Measurements from ENCODE around the gene LAMA1. TPM values are rescaled to one million over a fixed set of nuclear protein-coding genes. Genes with fewer than 3 reads are reported as not detected.

Gene LAMA1
- total and polyA plus RNA-seq, 2 donors (not counting 3 experiments of a cell fraction or from before 2014, with no cell fraction given): 0.04 TPM; not detected in 1

DNA sequence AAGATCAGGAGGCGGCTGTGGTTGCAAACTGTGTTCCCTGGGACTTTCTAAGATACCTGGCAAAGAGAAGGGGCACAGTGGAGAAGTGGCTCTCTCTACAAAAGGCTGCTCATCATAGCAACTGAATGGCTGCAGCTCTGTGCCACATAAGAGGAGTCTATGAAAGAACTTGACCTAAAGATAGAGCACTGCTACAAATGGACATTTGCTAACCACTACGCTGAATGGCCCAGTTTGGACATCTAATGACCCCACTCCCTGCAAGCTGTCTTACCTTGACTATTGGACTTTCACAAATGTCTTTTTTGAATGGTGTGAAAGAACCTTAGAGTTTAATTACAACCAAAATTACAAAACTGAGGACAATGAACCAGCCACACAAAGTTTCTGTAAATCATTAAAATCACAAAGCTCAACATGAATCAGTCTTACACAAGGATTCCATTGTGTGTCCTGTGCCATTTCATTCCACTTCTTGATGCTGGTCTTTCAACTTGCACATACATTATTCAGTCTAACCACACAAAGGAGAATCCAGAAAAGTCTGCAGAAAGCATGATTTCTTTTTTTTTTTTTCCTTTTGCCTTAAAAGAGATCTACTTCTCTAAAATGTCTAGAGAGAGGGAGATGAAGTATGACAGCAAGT is 154.0 kb downstream of the LAMA1 start:
- BruUV-seq (replicated peaks): no TSS peak
- no peak for DNase-seq (ENCODE audit: low read depth, low spot score)
- Histone ChIP-seq H3K36me3 (ENCODE audit: control insufficient read depth in 2 of 2, extremely low read depth in 1 of 2, insufficient read depth in 2 of 2, low read length in 2 of 2) (no peaks in the 10 kb centered on the region), H3K4me2 (ENCODE audit: insufficient read depth, low read length) (no peak overlapping the region), H3K9ac (replicated peaks; ENCODE audit: extremely low read depth, insufficient read depth, low read length) (no peak overlapping the region), H3K9me3 (replicated peaks; ENCODE audit: control insufficient read depth, insufficient read depth, low read length) (no peaks in the 10 kb centered on the region), H3K27me3 (ENCODE audit: control insufficient read depth in 2 of 2, insufficient read depth in 2 of 2, low read length in 2 of 2) (no peaks in the 10 kb centered on the region), H3K79me2 (ENCODE audit: control insufficient read depth, insufficient read depth, low read length) (no peaks in the 10 kb centered on the region), H3K4me3 (replicated peaks in 1 of 3; ENCODE audit: insufficient read depth in 1 of 3, low read depth in 1 of 3, low read length in 3 of 3) (no peak overlapping the region), H4K20me1 (replicated peaks; ENCODE audit: control insufficient read depth, extremely low read depth, insufficient read depth, low read length) (no peaks in the 10 kb centered on the region), H3K4me1 (ENCODE audit: control insufficient read depth, extremely low read depth, insufficient read depth, low read length) (no peaks in the 10 kb centered on the region), H2AFZ (ENCODE audit: low read depth, low read length) (no peak overlapping the region), H3K27ac (ENCODE audit: insufficient read depth, low read depth, low read length) (no peak overlapping the region), H3K9me1 (replicated peaks; ENCODE audit: control insufficient read depth, extremely low read depth, insufficient read depth, low read length) (no peaks in the 10 kb centered on the region)
- intact Hi-C loops (cut with micrococcal nuclease) (no loop called here), dilution Hi-C loops (cut with MboI; ENCODE audit: extremely low pct_ligation_motif_present, low sequenced_read_pairs) (no loop called here)
- no peak for FAIRE-seq
- POLR2A ChIA-PET: no interaction called here
- CTCF ChIA-PET: no interaction called here
- TF ChIP-seq POLR2A (IDR thresholded peaks at IDR 0.05; ENCODE audit: low read depth, low read length): no peak

DNA sequence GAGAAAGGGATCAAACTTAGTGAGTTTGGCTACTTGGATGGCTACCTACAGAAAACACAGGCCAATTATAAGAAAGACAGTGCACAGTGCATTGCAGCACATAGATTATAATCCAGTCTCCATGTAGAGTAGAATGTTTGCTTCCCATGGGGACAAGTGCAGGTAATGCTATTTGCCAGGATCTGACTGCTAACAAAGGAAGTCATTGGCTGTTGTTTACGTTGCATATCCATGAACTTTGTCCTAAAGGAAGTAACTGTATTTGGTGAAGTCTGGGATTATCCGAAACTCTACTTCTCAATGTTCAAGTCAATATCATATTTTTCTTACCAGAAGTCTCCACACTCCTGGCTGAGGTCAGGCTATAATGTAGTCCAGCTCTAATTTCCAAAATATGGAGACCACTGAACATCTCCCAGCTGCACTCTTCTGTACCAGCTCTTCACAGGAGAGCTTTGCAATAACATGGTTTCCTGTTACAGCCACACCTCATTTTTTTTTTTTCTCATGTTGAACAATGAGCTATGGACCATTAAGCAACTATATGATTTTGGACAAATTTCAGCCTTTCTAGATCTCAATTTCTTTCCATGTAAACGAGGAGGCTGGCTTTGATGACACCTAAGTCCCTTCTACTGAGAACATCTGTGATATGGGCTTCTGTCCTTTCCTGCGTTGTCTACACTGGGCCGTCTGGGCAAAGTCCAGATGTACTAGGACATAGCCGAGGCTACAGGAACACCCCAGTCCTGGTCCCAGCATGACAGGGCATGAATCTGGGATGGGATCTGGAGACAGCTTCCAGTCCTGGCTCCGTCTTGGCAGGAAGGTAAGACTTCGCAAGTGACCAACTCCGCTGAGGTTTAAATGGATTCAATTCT is 154.8 kb downstream of the LAMA1 start:
- FAIRE-seq (no peak), DNase-seq (ENCODE audit: low read depth, low spot score) (no peak)
- dilution Hi-C loops (cut with MboI; ENCODE audit: extremely low pct_ligation_motif_present, low sequenced_read_pairs) (no loop called here), intact Hi-C loops (cut with micrococcal nuclease) (no loop called here)
- Histone ChIP-seq H3K79me2 (ENCODE audit: control insufficient read depth, insufficient read depth, low read length) (no peaks in the 10 kb centered on the region), H2AFZ (ENCODE audit: low read depth, low read length) (no peak overlapping the region), H3K4me2 (ENCODE audit: insufficient read depth, low read length) (no peak overlapping the region), H3K9ac (replicated peaks; ENCODE audit: extremely low read depth, insufficient read depth, low read length) (no peak overlapping the region), H3K9me1 (replicated peaks; ENCODE audit: control insufficient read depth, extremely low read depth, insufficient read depth, low read length) (no peaks in the 10 kb centered on the region), H3K4me3 (replicated peaks in 1 of 3; ENCODE audit: insufficient read depth in 1 of 3, low read depth in 1 of 3, low read length in 3 of 3) (no peak overlapping the region), H3K27ac (ENCODE audit: insufficient read depth, low read depth, low read length) (no peak overlapping the region), H3K27me3 (ENCODE audit: control insufficient read depth in 2 of 2, insufficient read depth in 2 of 2, low read length in 2 of 2) (no peaks in the 10 kb centered on the region), H3K4me1 (ENCODE audit: control insufficient read depth, extremely low read depth, insufficient read depth, low read length) (no peaks in the 10 kb centered on the region), H3K9me3 (replicated peaks; ENCODE audit: control insufficient read depth, insufficient read depth, low read length) (no peaks in the 10 kb centered on the region), H3K36me3 (ENCODE audit: control insufficient read depth in 2 of 2, extremely low read depth in 1 of 2, insufficient read depth in 2 of 2, low read length in 2 of 2) (no peaks in the 10 kb centered on the region), H4K20me1 (replicated peaks; ENCODE audit: control insufficient read depth, extremely low read depth, insufficient read depth, low read length) (no peaks in the 10 kb centered on the region)
- POLR2A ChIA-PET: no interaction called here
- TF ChIP-seq, protein P1, sequence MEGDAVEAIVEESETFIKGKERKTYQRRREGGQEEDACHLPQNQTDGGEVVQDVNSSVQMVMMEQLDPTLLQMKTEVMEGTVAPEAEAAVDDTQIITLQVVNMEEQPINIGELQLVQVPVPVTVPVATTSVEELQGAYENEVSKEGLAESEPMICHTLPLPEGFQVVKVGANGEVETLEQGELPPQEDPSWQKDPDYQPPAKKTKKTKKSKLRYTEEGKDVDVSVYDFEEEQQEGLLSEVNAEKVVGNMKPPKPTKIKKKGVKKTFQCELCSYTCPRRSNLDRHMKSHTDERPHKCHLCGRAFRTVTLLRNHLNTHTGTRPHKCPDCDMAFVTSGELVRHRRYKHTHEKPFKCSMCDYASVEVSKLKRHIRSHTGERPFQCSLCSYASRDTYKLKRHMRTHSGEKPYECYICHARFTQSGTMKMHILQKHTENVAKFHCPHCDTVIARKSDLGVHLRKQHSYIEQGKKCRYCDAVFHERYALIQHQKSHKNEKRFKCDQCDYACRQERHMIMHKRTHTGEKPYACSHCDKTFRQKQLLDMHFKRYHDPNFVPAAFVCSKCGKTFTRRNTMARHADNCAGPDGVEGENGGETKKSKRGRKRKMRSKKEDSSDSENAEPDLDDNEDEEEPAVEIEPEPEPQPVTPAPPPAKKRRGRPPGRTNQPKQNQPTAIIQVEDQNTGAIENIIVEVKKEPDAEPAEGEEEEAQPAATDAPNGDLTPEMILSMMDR (IDR thresholded peaks at IDR 0.05; ENCODE audit: extremely low read depth in 1 of 2, insufficient read depth in 1 of 2, low read depth in 1 of 2, low read length in 2 of 2): no peak
- TF ChIP-seq GATA2 (IDR thresholded peaks at IDR 0.05; ENCODE audit: insufficient read depth, insufficient read length, low read depth, low read length): no peak
- TF ChIP-seq JUN (IDR thresholded peaks at IDR 0.05; ENCODE audit: borderline replicate concordance, insufficient read depth, insufficient read length, low read depth): no peak
- TF ChIP-seq, protein P2, sequence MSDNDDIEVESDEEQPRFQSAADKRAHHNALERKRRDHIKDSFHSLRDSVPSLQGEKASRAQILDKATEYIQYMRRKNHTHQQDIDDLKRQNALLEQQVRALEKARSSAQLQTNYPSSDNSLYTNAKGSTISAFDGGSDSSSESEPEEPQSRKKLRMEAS (IDR thresholded peaks at IDR 0.05; ENCODE audit: insufficient read depth, insufficient read length): no peak
- no peak for TF ChIP-seq FOS (IDR thresholded peaks at IDR 0.05; ENCODE audit: borderline replicate concordance, insufficient read depth, low read length)
- TF ChIP-seq MYC (IDR thresholded peaks at IDR 0.05; ENCODE audit: low read depth, low read length): no peak
- TF ChIP-seq EZH2 (IDR thresholded peaks at IDR 0.05; ENCODE audit: borderline replicate concordance, low read depth, low read length, severe bottlenecking): no peak
- TF ChIP-seq POLR2A (IDR thresholded peaks at IDR 0.05; ENCODE audit: low read depth, low read length): no peak
- no peak for TF ChIP-seq POLR2AphosphoS5 (IDR thresholded peaks at IDR 0.05; ENCODE audit: insufficient read depth, low read depth, low read length)
- CTCF ChIA-PET: no interaction called here
- BruUV-seq (replicated peaks): no TSS peak

Data from endothelial cell of umbilical vein (primary cell).